Measurements from ENCODE around the gene ZBTB20. TPM values are rescaled to one million over a fixed set of nuclear protein-coding genes. Genes with fewer than 3 reads are reported as not detected.

Gene ZBTB20
- total and polyA plus RNA-seq, 3 experiments from 2014 or later, result 6.3 to 25.6 (median 6.5) TPM

DNA sequence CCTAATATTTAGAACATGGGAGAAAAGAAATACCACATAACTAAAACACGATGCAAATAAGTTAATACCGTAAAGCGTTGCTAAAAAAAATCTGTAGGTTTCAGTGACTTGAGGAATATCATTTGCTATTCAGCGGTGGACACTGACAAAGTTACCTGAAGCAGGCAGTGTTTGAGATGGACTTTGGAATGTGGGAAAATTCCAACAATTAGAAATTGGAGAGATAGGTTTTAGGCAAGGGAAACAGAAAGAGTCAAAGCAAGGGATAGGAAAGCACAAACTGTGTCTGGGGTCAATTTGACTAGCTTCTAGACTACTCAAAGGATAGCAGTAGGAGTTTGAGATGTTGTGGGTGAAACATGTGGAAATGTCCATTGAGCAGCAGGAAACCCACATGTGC is 680.3 kb downstream of the ZBTB20 start:
- Mint-ChIP-seq H3K36me3 (peaks cover 0 to 2% (median 0%) of the 10 kb centered on the region in 3 donors), H3K27me3 (no peaks in the 10 kb centered on the region), H3K4me3 (no peak overlapping the region), H3K9me3 (no peaks in the 10 kb centered on the region), H3K27ac (no peak overlapping the region), H3K4me1 (peaks cover 0 to 3% (median 0%) of the 10 kb centered on the region in 3 donors)
- no peaks in the 10 kb centered on the region for H3K9me3 ChIP-seq (ENCODE audit: low read length)
- ChIA-PET CTCF (no interaction called here), POLR2A (no interaction called here)
- no peaks in the 10 kb centered on the region for H3K36me3 ChIP-seq (ENCODE audit: insufficient read depth, low read length)
- H3K27me3 ChIP-seq (ENCODE audit: insufficient read depth, low read length, poor library complexity, severe bottlenecking), result no peaks in the 10 kb centered on the region
- no peak overlapping the region for H3K4me3 ChIP-seq (ENCODE audit: low read length)
- no peaks in the 10 kb centered on the region for H3K4me1 ChIP-seq (ENCODE audit: insufficient read depth, low read length)
- no peak for DNase-seq
- no peak overlapping the region for H3K27ac ChIP-seq (ENCODE audit: low read depth, low read length)

DNA sequence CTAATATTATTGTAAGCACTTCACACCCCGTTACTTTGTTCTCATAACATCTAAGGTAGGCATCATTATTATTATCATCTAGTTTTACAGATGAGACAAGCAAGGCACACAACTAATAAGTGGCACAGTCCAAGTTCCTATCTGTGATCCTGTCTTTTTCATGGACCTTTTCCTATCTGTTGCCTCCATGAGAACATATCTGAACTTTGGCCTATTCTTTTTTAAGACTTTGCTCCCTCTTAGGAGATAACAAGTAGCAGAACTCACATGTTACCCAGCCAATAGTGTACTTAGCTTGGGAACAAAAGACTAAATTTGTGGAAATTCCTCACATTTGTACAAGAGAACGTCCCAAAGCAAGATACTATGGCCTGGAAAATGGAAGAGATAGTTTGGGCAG is 680.8 kb downstream of the ZBTB20 start:
- H3K36me3 Mint-ChIP-seq, result peaks cover 0 to 2% (median 0%) of the 10 kb centered on the region in 3 donors
- H3K9me3 Mint-ChIP-seq, result no peaks in the 10 kb centered on the region
- no peaks in the 10 kb centered on the region for H3K27me3 Mint-ChIP-seq
- POLR2A ChIA-PET, result interaction anchor here (0.7 kb wide), 1 partner anchor 146 kb away, joined by 3 read pairs; no protein-coding TSS in a partner anchor
- Histone ChIP-seq H3K4me1 (ENCODE audit: insufficient read depth, low read length) (no peaks in the 10 kb centered on the region), H3K4me3 (ENCODE audit: low read length) (no peak overlapping the region), H3K27me3 (ENCODE audit: insufficient read depth, low read length, poor library complexity, severe bottlenecking) (no peaks in the 10 kb centered on the region), H3K9me3 (ENCODE audit: low read length) (no peaks in the 10 kb centered on the region), H3K36me3 (ENCODE audit: insufficient read depth, low read length) (no peaks in the 10 kb centered on the region), H3K27ac (ENCODE audit: low read depth, low read length) (no peak overlapping the region)
- no peak for DNase-seq
- H3K27ac Mint-ChIP-seq, result no peak overlapping the region
- H3K4me3 Mint-ChIP-seq, result no peak overlapping the region
- peaks cover 0 to 3% (median 0%) of the 10 kb centered on the region in 3 donors for H3K4me1 Mint-ChIP-seq
- CTCF ChIA-PET, result no interaction called here

DNA sequence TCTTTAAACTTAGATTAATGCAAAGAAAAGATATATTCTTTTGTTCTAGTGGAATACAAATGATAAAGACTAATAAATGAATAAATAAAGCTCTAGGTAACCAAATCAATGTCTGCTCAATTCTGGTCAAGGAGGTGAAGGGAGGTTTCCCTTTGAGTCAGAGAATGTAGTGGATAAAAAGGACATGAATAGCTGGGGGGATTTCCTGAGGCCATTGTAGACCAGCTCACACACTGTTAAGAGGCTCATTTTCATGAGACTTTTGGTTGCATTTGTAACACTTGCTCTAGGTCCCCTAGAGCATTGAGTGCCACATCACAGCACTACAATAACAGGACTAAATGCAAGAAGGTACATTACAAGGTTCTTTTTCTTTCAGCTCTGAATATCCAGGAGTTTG is 682.5 kb downstream of the ZBTB20 start:
- ChIA-PET POLR2A (no interaction called here), CTCF (no interaction called here)
- H3K9me3 Mint-ChIP-seq, result no peaks in the 10 kb centered on the region

DNA sequence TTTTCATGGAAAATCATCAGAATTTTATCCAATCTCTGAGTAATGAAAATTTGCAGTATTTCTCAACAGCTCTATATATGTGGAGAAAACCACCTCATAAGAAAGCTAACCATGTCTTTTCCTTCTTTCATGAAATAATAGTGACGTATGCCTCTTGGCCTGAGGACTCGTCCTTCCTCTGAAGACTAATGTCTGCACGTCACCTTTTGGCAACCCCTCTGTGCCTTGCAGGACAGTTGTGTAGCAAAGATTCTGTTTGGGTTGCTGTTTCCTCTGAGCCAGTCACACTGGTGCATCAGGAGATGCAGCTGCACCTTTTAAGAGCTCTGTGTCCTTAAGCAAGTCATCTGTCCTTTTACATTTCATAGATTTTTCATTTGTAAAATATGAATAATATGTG is 684.3 kb downstream of the ZBTB20 start:
- Mint-ChIP-seq H3K27ac (no peak overlapping the region), H3K4me3 (no peak overlapping the region), H3K9me3 (no peaks in the 10 kb centered on the region), H3K27me3 (no peaks in the 10 kb centered on the region), H3K36me3 (peaks cover 0 to 2% (median 0%) of the 10 kb centered on the region in 3 donors), H3K4me1 (peaks cover 0 to 3% (median 2%) of the 10 kb centered on the region in 3 donors)
- ChIA-PET CTCF (interaction anchor here (1.5 kb wide), 1 partner anchor 18 kb away, joined by 3 read pairs; no protein-coding TSS in a partner anchor), POLR2A (no interaction called here)
- Histone ChIP-seq H3K9me3 (ENCODE audit: low read length) (no peaks in the 10 kb centered on the region), H3K27me3 (ENCODE audit: insufficient read depth, low read length, poor library complexity, severe bottlenecking) (no peaks in the 10 kb centered on the region), H3K4me3 (ENCODE audit: low read length) (no peak overlapping the region), H3K27ac (ENCODE audit: low read depth, low read length) (no peak overlapping the region), H3K4me1 (ENCODE audit: insufficient read depth, low read length) (no peaks in the 10 kb centered on the region), H3K36me3 (ENCODE audit: insufficient read depth, low read length) (no peaks in the 10 kb centered on the region)
- DNase-seq, result no peak

More for the DNA sequence above, 682.5 kb downstream of the ZBTB20 start:
- peak overlapping the region in 1 of 8 donors; percentile 51 for H3K27ac Mint-ChIP-seq
- peaks cover 0 to 2% (median 0%) of the 10 kb centered on the region in 3 donors for H3K36me3 Mint-ChIP-seq
- H3K4me1 Mint-ChIP-seq, result peaks cover 0 to 3% (median 0%) of the 10 kb centered on the region in 3 donors
- Histone ChIP-seq H3K27ac (ENCODE audit: low read depth, low read length) (no peak overlapping the region), H3K4me3 (ENCODE audit: low read length) (no peak overlapping the region), H3K36me3 (ENCODE audit: insufficient read depth, low read length) (no peaks in the 10 kb centered on the region), H3K9me3 (ENCODE audit: low read length) (no peaks in the 10 kb centered on the region), H3K4me1 (ENCODE audit: insufficient read depth, low read length) (no peaks in the 10 kb centered on the region), H3K27me3 (ENCODE audit: insufficient read depth, low read length, poor library complexity, severe bottlenecking) (no peaks in the 10 kb centered on the region)
- no peak for DNase-seq
- no peak overlapping the region for H3K4me3 Mint-ChIP-seq
- no peaks in the 10 kb centered on the region for H3K27me3 Mint-ChIP-seq

DNA sequence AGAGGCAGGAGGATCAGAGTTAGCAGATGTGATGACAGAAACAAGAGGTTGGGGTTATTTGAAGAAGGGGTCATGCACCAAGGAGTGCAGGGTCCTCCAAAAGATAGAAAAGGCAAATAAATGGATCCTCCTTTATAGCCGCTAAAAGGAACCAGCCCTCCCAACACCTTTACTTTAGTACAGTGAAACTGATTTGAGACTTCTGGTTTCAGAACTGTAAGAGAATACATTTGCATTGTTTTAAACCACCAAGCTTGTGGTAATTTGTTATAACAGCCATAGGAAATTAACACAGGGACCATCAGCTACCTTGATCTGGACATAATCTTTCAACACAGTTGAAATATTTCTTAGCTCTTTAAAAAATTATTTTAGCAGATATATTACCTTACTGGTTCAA is 686.6 kb downstream of the ZBTB20 start:
- Mint-ChIP-seq H3K4me3 (no peak overlapping the region), H3K9me3 (no peaks in the 10 kb centered on the region), H3K36me3 (no peaks in the 10 kb centered on the region), H3K4me1 (peaks cover 0 to 2% (median 1%) of the 10 kb centered on the region in 3 donors), H3K27ac (no peak overlapping the region), H3K27me3 (no peaks in the 10 kb centered on the region)
- Histone ChIP-seq H3K4me1 (ENCODE audit: insufficient read depth, low read length) (no peaks in the 10 kb centered on the region), H3K27me3 (ENCODE audit: insufficient read depth, low read length, poor library complexity, severe bottlenecking) (no peaks in the 10 kb centered on the region), H3K4me3 (ENCODE audit: low read length) (no peak overlapping the region), H3K9me3 (ENCODE audit: low read length) (no peaks in the 10 kb centered on the region), H3K27ac (ENCODE audit: low read depth, low read length) (no peak overlapping the region), H3K36me3 (ENCODE audit: insufficient read depth, low read length) (no peaks in the 10 kb centered on the region)
- CTCF ChIA-PET, result interaction anchor here (0.8 kb wide), 1 partner anchor 76 kb away, joined by 3 read pairs; no protein-coding TSS in a partner anchor
- DNase-seq, result no peak
- POLR2A ChIA-PET, result no interaction called here

DNA sequence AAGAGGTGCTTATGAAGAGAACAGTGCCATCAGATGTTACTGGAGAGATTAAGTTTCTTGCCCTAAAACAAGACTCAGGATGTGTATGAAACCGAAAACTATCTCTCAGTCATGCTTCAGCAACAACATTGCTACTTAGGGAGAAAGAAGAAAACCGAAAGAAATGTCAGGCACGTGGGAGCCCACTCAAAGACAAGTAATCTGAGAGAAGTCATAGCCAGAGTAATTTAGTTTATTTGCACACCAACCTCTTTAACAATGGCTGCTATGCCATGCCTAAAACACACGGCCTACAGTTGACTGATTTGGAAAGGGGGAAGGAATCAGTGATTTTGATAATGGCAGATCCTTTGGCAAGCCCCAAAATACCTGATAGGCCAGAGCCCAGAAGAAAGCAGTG is 690.3 kb downstream of the ZBTB20 start:
- H3K27me3 ChIP-seq (ENCODE audit: insufficient read depth, low read length, poor library complexity, severe bottlenecking), result no peaks in the 10 kb centered on the region
- ChIA-PET POLR2A (no interaction called here), CTCF (no interaction called here)
- H3K36me3 ChIP-seq (ENCODE audit: insufficient read depth, low read length), result no peaks in the 10 kb centered on the region
- Mint-ChIP-seq H3K36me3 (no peaks in the 10 kb centered on the region), H3K27me3 (no peaks in the 10 kb centered on the region), H3K27ac (no peak overlapping the region), H3K4me3 (no peak overlapping the region), H3K4me1 (peaks cover 0 to 6% (median 3%) of the 10 kb centered on the region in 3 donors), H3K9me3 (no peaks in the 10 kb centered on the region)
- no peak for DNase-seq
- H3K4me1 ChIP-seq (ENCODE audit: insufficient read depth, low read length), result peaks cover 16% of the 10 kb centered on the region
- no peak overlapping the region for H3K4me3 ChIP-seq (ENCODE audit: low read length)
- H3K9me3 ChIP-seq (ENCODE audit: low read length), result no peaks in the 10 kb centered on the region
- no peak overlapping the region for H3K27ac ChIP-seq (ENCODE audit: low read depth, low read length)

DNA sequence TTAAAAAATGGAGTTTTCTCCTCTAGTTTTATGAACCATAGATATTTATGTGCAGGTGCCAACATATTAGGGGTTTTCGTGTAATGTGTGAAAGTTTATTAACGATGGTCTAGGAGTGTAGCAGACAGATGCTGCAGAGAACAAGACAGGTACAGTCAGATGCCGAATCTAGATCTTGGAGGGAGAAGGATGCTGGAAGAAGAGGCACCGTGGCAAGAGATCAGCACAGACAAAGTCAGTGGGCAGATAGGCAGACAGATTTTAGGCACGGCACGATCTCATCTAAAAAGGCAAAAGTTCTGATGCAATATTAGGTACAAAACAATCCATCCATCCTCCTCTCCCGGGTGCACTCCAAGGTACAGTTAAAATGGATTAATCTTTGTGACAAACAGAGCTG is 691.7 kb downstream of the ZBTB20 start:
- no peak for DNase-seq
- Mint-ChIP-seq H3K4me3 (no peak overlapping the region), H3K36me3 (no peaks in the 10 kb centered on the region), H3K27ac (no peak overlapping the region), H3K27me3 (no peaks in the 10 kb centered on the region), H3K4me1 (peaks cover 0 to 8% (median 6%) of the 10 kb centered on the region in 3 donors), H3K9me3 (no peaks in the 10 kb centered on the region)
- Histone ChIP-seq H3K9me3 (ENCODE audit: low read length) (no peaks in the 10 kb centered on the region), H3K27me3 (ENCODE audit: insufficient read depth, low read length, poor library complexity, severe bottlenecking) (no peaks in the 10 kb centered on the region), H3K4me1 (ENCODE audit: insufficient read depth, low read length) (peaks cover 16% of the 10 kb centered on the region), H3K27ac (ENCODE audit: low read depth, low read length) (no peak overlapping the region), H3K36me3 (ENCODE audit: insufficient read depth, low read length) (no peaks in the 10 kb centered on the region), H3K4me3 (ENCODE audit: low read length) (no peak overlapping the region)
- ChIA-PET POLR2A (no interaction called here), CTCF (no interaction called here)

DNA sequence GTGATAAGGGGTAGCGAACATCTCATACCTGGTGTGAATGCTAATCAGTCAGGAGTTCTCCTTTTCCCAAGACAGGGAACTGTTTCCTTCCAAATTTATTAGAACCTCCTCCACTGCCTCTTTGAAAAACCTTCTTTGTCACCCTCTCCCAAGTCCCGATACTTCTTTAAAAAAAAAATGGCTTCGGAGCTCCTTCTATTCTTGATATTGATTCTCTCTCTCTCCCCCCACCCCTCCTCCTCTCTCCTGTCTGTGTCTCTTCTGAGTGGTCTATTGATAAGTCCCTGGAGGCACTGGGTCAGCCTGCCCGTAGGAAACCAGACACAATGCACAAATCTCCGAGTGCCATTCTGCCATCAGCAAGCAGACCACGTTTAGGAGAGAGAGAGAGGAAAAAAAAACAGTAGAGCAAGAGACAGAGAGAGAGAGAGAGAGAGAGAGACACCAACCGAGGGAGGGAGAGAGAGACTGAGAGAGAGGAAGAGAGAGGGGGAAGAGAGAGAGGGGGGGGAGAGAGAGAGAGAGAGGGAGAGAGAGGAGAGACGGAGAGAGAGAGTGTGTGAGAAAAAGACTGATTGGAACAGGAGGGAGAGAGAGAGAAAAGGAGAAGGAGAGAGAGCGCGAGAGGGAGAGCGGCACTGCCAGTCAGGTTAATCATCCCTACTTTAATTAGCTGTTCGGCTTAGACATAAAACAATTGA is 692.4 kb downstream of the ZBTB20 start:
- H3K4me3 ChIP-seq (ENCODE audit: low read length), result peak overlapping the region; percentile 19
- ChIA-PET POLR2A (no interaction called here), CTCF (interaction anchor here (0.7 kb wide), 1 partner anchor 312 kb away, joined by 3 read pairs; no protein-coding TSS in a partner anchor)
- DNase-seq, result peak in 2 of 5 donors; percentile 4 to 5
- H3K4me3 Mint-ChIP-seq, result no peak overlapping the region
- H3K27me3 Mint-ChIP-seq, result no peaks in the 10 kb centered on the region
- H3K36me3 ChIP-seq (ENCODE audit: insufficient read depth, low read length), result no peaks in the 10 kb centered on the region
- H3K27ac Mint-ChIP-seq, result no peak overlapping the region
- H3K4me1 Mint-ChIP-seq, result peaks cover 0 to 8% (median 6%) of the 10 kb centered on the region in 3 donors
- no peaks in the 10 kb centered on the region for H3K27me3 ChIP-seq (ENCODE audit: insufficient read depth, low read length, poor library complexity, severe bottlenecking)
- no peaks in the 10 kb centered on the region for H3K9me3 Mint-ChIP-seq
- H3K36me3 Mint-ChIP-seq, result no peaks in the 10 kb centered on the region
- no peak overlapping the region for H3K27ac ChIP-seq (ENCODE audit: low read depth, low read length)
- H3K9me3 ChIP-seq (ENCODE audit: low read length), result no peaks in the 10 kb centered on the region
- peaks cover 16% of the 10 kb centered on the region for H3K4me1 ChIP-seq (ENCODE audit: insufficient read depth, low read length)
